GM19452 (cell line): ENCODE measurements around the gene DHX35.
"Not testable (repeated sequence)": the region's sequence is repeated elsewhere in the genome, so short reads cannot be mapped to it uniquely, and the experiment has no call there.

Experiments
- ATAC-seq: cut with Tn5 transposase; IDR thresholded peaks from one replicate; pipeline ENCODE4 v1.9.1; 2021; ENCODE audit not compliant: unreplicated experiment

The DHX35 gene

GRCh38 chr20:38975539-38976120, 13.5 kb downstream of the DHX35 start:
- ATAC-seq = no peak

- no peak for ATAC-seq
Observed at GRCh38 chr20:38979434-38979833, 17.3 kb downstream of the DHX35 start.

- ATAC-seq = no peak
Observed at GRCh38 chr20:38979842-38980241, 17.7 kb downstream of the DHX35 start.

GRCh38 chr20:38982291-38982690, 20.1 kb downstream of the DHX35 start:
- no peak for ATAC-seq

GRCh38 chr20:38985060-38985459, 22.9 kb downstream of the DHX35 start:
- no peak for ATAC-seq

- no peak for ATAC-seq
Observed at GRCh38 chr20:38985603-38986170, 23.5 kb downstream of the DHX35 start.

- no peak for ATAC-seq
Observed at GRCh38 chr20:38986663-38987062, 24.5 kb downstream of the DHX35 start.

GRCh38 chr20:38987777-38988176, 25.6 kb downstream of the DHX35 start:
- ATAC-seq = peak; percentile 87

- no peak for ATAC-seq
Observed at GRCh38 chr20:38990728-38991127, 28.6 kb downstream of the DHX35 start.

- ATAC-seq = no peak
Observed at GRCh38 chr20:38991814-38992704, 29.9 kb downstream of the DHX35 start.

- no peak for ATAC-seq
Observed at GRCh38 chr20:38995536-38996044, 33.4 kb downstream of the DHX35 start.

- ATAC-seq = not testable (repeated sequence)
Observed at GRCh38 chr20:38996866-38997265, 34.7 kb downstream of the DHX35 start.

- peak; percentile 82 for ATAC-seq
Observed at GRCh38 chr20:38997622-38998021, 35.5 kb downstream of the DHX35 start.

GRCh38 chr20:38999217-38999616, 37.1 kb downstream of the DHX35 start:
- ATAC-seq = no peak

- ATAC-seq = no peak
Observed at GRCh38 chr20:38999965-39000910, 38.1 kb downstream of the DHX35 start.

GRCh38 chr20:39004508-39004907, 42.4 kb downstream of the DHX35 start:
- no peak for ATAC-seq

GRCh38 chr20:39009348-39009747, 47.2 kb downstream of the DHX35 start:
- no peak for ATAC-seq

- no peak for ATAC-seq
Observed at GRCh38 chr20:39010496-39010895, 48.4 kb downstream of the DHX35 start.

- ATAC-seq = no peak
Observed at GRCh38 chr20:39013662-39014109, 51.5 kb downstream of the DHX35 start.

- ATAC-seq = no peak
Observed at GRCh38 chr20:39016041-39016440, 53.9 kb downstream of the DHX35 start.

- no peak for ATAC-seq
Observed at GRCh38 chr20:39016506-39016905, 54.4 kb downstream of the DHX35 start.
